ENCODE measurements around the gene RNGTT.

RNGTT gene

DNA sequence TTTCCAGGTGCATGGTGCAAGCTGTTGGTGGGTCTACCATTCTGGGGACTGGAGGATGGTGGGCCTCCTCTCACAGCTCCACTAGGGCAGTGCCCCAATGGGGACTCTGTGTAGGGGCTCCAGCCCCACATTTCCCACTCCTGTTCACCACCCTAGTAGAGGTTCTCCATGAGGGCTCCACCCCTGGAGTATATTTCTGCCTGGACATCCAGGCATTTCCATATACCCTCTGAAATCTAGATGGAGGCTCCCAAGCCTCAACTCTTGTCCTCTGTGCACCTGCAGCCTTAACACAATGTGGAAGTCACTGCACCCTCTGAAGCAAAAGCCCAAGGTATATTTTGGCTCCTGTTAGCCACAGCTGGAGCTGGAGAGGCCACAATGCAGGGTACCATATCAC lies 393.5 kb downstream of the RNGTT start:
- no peak overlapping the region for H3K4me3 ChIP-seq (ENCODE audit: low read depth, low read length)
- TF ChIP-seq, protein P1, sequence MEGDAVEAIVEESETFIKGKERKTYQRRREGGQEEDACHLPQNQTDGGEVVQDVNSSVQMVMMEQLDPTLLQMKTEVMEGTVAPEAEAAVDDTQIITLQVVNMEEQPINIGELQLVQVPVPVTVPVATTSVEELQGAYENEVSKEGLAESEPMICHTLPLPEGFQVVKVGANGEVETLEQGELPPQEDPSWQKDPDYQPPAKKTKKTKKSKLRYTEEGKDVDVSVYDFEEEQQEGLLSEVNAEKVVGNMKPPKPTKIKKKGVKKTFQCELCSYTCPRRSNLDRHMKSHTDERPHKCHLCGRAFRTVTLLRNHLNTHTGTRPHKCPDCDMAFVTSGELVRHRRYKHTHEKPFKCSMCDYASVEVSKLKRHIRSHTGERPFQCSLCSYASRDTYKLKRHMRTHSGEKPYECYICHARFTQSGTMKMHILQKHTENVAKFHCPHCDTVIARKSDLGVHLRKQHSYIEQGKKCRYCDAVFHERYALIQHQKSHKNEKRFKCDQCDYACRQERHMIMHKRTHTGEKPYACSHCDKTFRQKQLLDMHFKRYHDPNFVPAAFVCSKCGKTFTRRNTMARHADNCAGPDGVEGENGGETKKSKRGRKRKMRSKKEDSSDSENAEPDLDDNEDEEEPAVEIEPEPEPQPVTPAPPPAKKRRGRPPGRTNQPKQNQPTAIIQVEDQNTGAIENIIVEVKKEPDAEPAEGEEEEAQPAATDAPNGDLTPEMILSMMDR (IDR thresholded peaks at IDR 0.05; ENCODE audit: low read depth, low read length), result no peak

DNA sequence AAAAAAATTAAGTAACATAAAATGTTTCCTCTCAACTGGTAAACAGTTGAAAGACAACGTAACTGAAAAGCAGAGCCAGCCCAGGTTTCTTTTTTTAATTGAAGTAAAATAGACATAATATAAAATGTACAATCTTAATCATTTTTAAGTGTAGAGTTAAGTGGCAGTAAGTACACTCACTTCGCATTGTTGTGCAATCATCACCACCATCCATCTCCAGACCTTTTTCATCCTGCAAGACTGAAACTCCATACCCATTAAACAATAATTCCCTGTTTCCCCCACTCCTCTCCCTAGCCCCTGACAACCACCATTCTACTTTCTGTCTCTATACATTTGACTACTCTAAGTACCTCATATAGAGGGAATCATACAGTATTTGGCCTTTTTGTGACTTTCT lies 395.7 kb downstream of the RNGTT start:
- TF ChIP-seq, protein P1 (IDR thresholded peaks at IDR 0.05; ENCODE audit: low read depth, low read length), result no peak
- H3K4me3 ChIP-seq (ENCODE audit: low read depth, low read length), result no peak overlapping the region

DNA sequence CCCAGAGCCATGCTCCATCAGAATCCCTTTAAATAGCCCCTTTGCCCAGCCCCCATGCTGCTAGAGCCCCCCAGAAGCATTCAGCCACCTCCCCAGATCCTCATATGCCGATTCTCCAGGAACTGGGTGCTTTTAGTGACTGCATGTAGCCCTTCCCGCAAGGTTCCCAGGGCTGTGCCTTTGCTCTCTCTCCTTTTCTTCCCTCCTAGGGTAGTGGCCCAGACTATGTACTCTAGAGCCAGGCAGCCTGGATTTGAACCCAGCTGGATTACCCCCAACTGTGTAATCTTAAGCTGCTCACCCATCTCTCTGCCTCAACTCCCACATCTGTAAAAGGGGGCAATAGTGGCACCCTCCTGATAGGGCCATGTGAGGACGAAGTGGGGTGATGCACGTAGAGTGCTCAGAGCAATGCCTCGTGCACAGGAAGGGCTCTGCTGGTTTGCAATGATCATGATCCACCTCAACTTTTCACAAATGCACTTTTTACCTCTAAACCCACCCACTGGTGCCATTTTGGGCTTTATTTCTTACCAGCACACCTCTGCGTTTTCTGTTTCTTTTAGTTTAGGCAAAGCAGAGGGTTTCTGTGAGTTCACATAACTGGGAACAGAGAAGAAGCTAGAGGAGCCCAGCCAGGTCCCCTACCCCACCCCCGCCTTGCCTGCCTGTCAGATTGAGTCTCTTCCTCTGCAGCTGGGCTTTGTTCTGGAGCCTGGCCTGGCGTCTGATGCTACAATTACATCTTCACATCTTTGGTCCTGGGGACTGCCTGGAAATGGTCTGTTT lies 396.5 kb downstream of the RNGTT start:
- no peak overlapping the region for H3K4me3 ChIP-seq (ENCODE audit: low read depth, low read length)
- TF ChIP-seq, protein P1 (IDR thresholded peaks at IDR 0.05; ENCODE audit: low read depth, low read length), result no peak

DNA sequence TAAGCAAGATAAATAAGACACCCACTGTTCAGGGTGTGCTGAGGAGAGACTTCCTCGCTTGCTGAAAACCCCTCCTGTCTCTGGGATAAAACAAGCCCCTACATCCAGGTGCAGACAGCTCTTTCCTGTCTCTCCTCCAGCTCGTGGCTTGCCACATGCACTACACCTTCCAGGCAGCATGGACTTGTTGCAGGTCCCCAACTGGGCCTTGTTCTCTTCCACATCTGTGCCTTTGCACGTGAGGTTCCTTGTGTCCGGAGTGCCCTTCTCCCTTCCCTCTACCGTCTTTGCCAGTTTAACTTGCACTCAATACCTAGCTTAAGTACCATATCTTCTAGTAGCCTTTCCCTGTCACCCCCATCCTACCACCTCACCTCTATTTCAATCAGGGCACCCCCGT lies 397.6 kb downstream of the RNGTT start:
- TF ChIP-seq, protein P1 (IDR thresholded peaks at IDR 0.05; ENCODE audit: low read depth, low read length), result no peak
- no peak overlapping the region for H3K4me3 ChIP-seq (ENCODE audit: low read depth, low read length)

DNA sequence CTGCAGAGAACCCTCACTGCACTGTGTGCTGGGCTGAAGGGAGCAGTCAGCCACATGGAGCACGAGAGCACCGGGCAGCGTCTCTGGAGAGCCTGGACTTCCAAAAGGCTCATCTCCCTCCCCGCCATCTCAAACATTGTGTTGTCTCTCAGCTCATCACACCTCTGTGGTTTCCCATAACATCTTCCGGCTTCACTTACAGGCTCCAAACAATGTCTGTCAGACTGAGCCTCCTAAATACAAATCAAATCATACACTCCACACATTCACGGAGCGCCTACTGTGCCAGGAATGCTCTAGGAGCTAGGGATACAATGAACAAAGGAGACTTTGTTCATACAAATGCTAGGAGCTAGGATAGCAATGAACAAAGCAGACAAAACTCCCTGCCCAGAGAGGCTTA lies 398.0 kb downstream of the RNGTT start:
- H3K4me3 ChIP-seq (ENCODE audit: low read depth, low read length), result no peak overlapping the region
- TF ChIP-seq, protein P1 (IDR thresholded peaks at IDR 0.05; ENCODE audit: low read depth, low read length), result no peak

DNA sequence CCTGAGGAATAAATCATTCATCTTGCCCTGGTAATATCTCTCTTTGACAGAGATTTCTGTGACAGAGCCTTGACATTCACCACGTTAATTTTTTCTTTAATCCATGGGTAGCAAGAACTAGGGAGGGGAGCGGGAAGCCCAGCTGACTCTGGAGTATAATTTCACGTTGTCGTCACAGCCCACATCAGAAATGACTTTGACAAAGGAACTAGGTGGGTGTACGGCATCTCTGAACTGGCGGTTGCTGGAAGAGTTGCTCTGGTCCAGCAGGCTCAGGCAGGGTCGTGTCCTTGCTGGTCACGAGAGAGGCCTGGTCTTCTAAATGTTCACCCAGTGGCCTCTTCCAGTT lies 400.2 kb downstream of the RNGTT start:
- no peak overlapping the region for H3K4me3 ChIP-seq (ENCODE audit: low read depth, low read length)
- TF ChIP-seq, protein P1 (IDR thresholded peaks at IDR 0.05; ENCODE audit: low read depth, low read length), result no peak

DNA sequence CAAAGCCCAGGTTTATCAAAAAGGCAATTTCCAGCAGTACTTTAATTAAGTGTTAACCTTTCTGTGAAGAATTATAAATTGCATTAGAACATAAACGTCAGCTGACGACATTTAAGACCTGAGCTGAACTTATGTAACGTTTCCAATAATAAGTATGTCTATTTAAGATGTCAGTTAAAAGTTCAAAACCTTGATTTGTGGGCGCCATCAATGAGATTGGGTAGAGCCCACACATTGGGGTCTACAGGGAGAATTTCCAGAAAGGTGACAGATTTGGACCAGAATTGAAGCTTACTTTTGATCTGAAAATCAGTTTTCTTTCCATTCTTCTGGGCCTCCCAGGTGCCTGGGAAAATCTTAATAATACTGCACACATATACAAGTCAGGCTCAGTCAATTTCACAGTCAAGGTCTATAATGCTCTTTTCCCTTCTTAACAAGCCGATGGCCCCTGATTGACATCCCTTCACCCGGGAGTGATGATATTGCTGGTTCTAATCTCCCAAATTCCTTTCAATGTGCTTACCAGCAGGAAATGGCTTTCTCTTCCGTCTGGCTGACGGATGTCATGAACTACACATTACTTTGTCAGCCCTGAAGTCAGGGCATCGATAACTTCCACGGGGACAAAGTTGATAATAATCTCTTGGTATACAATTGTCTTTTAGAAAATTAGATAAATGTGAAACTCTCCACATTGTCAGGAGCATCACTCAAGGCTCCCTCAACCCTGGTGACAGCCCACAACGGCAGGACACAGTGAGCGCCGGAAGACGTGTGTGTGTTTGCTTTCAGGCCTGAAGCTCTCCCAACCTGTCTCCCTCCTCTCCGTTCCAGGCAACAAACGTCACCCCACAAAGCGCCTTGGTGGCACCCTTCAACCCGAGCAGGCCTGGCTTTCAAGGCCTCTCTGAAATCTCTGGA lies 400.8 kb downstream of the RNGTT start:
- TF ChIP-seq, protein P1 (IDR thresholded peaks at IDR 0.05; ENCODE audit: low read depth, low read length), result no peak
- no peak overlapping the region for H3K4me3 ChIP-seq (ENCODE audit: low read depth, low read length)

Data from WI38 (cell line).